Measurements from ENCODE around the gene OR51B6.

OR51B6 gene

DNA sequence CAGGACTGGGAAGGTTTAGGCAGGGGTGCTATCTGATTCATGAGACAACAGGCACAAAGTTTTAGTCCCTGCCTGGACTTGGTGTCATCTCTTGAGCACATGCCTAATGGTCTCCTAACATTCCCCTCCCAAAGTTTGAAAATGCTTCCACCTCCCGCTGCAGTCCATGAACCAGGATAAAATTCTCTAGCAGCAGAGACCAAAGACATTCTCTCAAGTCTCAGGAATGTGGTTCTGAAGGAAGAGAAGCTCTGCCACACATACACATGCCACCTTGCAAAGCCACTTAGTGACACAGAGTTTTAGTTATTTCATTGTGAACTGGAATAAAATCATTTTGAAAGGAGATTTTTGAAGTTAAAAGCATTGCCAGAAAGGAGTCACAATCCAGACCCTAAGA is 15.5 kb downstream of the OR51B6 start:
- Histone ChIP-seq H3K9me3 (ENCODE audit: control insufficient read depth in 1 of 2, low read length in 2 of 2) (no peaks in the 10 kb centered on the region), H3K36me3 (ENCODE audit: control insufficient read depth in 1 of 2, insufficient read depth in 2 of 2, low read length in 2 of 2) (no peaks in the 10 kb centered on the region), H3K4me1 (ENCODE audit: control insufficient read depth in 1 of 2, insufficient read depth in 2 of 2, low read length in 2 of 2) (no peaks in the 10 kb centered on the region), H3K27ac (ENCODE audit: low read length) (no peak overlapping the region), H3K27me3 (ENCODE audit: low read depth, low read length) (no peaks in the 10 kb centered on the region), H3K4me3 (ENCODE audit: low read depth in 1 of 2, low read length in 2 of 2) (no peak overlapping the region)

GRCh38 chr11:5367448-5368074 is 16.3 kb downstream of the OR51B6 start:
- H3K36me3 ChIP-seq (ENCODE audit: control insufficient read depth in 1 of 2, insufficient read depth in 2 of 2, low read length in 2 of 2) = no peaks in the 10 kb centered on the region
- H3K4me3 ChIP-seq (ENCODE audit: low read depth in 1 of 2, low read length in 2 of 2) = no peak overlapping the region
- no peak overlapping the region for H3K27ac ChIP-seq (ENCODE audit: low read length)
- H3K9me3 ChIP-seq (ENCODE audit: control insufficient read depth in 1 of 2, low read length in 2 of 2) = no peaks in the 10 kb centered on the region
- no peaks in the 10 kb centered on the region for H3K4me1 ChIP-seq (ENCODE audit: control insufficient read depth in 1 of 2, insufficient read depth in 2 of 2, low read length in 2 of 2)
- no peaks in the 10 kb centered on the region for H3K27me3 ChIP-seq (ENCODE audit: low read depth, low read length)

- Histone ChIP-seq H3K4me1 (ENCODE audit: control insufficient read depth in 1 of 2, insufficient read depth in 2 of 2, low read length in 2 of 2) (no peaks in the 10 kb centered on the region), H3K27ac (ENCODE audit: low read length) (no peak overlapping the region), H3K4me3 (ENCODE audit: low read depth in 1 of 2, low read length in 2 of 2) (no peak overlapping the region), H3K9me3 (ENCODE audit: control insufficient read depth in 1 of 2, low read length in 2 of 2) (no peaks in the 10 kb centered on the region), H3K36me3 (ENCODE audit: control insufficient read depth in 1 of 2, insufficient read depth in 2 of 2, low read length in 2 of 2) (no peaks in the 10 kb centered on the region), H3K27me3 (ENCODE audit: low read depth, low read length) (no peaks in the 10 kb centered on the region)
These were observed 17.3 kb downstream of the OR51B6 start for GRCh38 chr11:5368502-5369043.

DNA sequence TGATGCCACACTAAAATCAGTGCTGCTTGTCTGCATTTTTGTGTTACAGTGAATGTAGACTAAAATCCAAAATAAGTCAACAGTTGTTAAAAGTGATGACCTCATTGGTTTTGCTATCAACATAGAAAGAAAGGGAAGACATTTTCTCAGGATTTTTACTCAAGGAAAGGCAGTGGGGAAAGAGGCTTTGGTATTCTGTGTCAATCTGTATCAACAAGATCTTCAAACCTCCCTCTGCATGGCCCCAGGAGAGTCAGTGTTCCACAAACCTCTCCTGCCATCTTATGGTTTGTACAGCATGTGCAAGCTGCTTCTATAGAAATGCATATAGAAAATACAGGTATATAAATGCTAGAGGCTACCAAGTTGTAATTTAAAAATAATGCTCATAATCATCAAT is 18.5 kb downstream of the OR51B6 start:
- Histone ChIP-seq H3K4me1 (ENCODE audit: control insufficient read depth in 1 of 2, insufficient read depth in 2 of 2, low read length in 2 of 2) (no peaks in the 10 kb centered on the region), H3K36me3 (ENCODE audit: control insufficient read depth in 1 of 2, insufficient read depth in 2 of 2, low read length in 2 of 2) (no peaks in the 10 kb centered on the region), H3K4me3 (ENCODE audit: low read depth in 1 of 2, low read length in 2 of 2) (no peak overlapping the region), H3K27ac (ENCODE audit: low read length) (no peak overlapping the region), H3K9me3 (ENCODE audit: control insufficient read depth in 1 of 2, low read length in 2 of 2) (no peaks in the 10 kb centered on the region), H3K27me3 (ENCODE audit: low read depth, low read length) (no peaks in the 10 kb centered on the region)

- no peaks in the 10 kb centered on the region for H3K9me3 ChIP-seq (ENCODE audit: control insufficient read depth in 1 of 2, low read length in 2 of 2)
- H3K27ac ChIP-seq (ENCODE audit: low read length) = no peak overlapping the region
- H3K4me1 ChIP-seq (ENCODE audit: control insufficient read depth in 1 of 2, insufficient read depth in 2 of 2, low read length in 2 of 2) = no peaks in the 10 kb centered on the region
- no peaks in the 10 kb centered on the region for H3K36me3 ChIP-seq (ENCODE audit: control insufficient read depth in 1 of 2, insufficient read depth in 2 of 2, low read length in 2 of 2)
- no peak overlapping the region for H3K4me3 ChIP-seq (ENCODE audit: low read depth in 1 of 2, low read length in 2 of 2)
- H3K27me3 ChIP-seq (ENCODE audit: low read depth, low read length) = no peaks in the 10 kb centered on the region
These were observed 29.5 kb downstream of the OR51B6 start for GRCh38 chr11:5380740-5381342.

GRCh38 chr11:5383576-5383975 is 32.3 kb downstream of the OR51B6 start, which contains the start of gene OR51M1:
OR51M1 (plus strand) TSS chr11:5383812; CDS start chr11:5389399, 5,587 bp downstream.
- Histone ChIP-seq H3K4me1 (ENCODE audit: control insufficient read depth in 1 of 2, insufficient read depth in 2 of 2, low read length in 2 of 2) (no peaks in the 10 kb centered on the region), H3K4me3 (ENCODE audit: low read depth in 1 of 2, low read length in 2 of 2) (no peak within 1 kb of the TSS), H3K36me3 (ENCODE audit: control insufficient read depth in 1 of 2, insufficient read depth in 2 of 2, low read length in 2 of 2) (no peaks in the 10 kb centered on the region), H3K27me3 (ENCODE audit: low read depth, low read length) (no peaks in the 10 kb centered on the region), H3K9me3 (ENCODE audit: control insufficient read depth in 1 of 2, low read length in 2 of 2) (no peaks in the 10 kb centered on the region), H3K27ac (ENCODE audit: low read length) (no peak within 1 kb of the TSS)

DNA sequence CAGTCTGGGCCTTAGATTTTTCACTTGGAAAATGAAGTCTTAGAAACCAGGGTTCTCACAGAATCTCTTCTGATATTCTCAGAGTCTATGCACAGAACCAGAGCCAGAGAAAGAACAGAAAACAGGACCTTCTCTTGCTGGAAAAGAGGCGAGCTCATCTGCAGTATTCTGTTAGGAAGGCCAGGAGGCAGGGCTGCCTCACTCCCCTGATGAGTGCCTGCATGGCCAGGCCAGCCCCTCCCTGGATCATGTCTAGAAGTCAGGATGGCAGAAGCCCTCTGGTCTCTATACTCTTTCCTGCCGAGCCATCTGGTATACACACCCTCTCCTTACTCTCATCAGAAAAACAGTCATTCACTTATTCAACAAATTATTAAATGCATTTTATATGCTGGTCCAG is 33.0 kb downstream of the OR51B6 start:
- H3K27me3 ChIP-seq (ENCODE audit: low read depth, low read length) = no peaks in the 10 kb centered on the region
- H3K27ac ChIP-seq (ENCODE audit: low read length) = no peak overlapping the region
- no peak overlapping the region for H3K4me3 ChIP-seq (ENCODE audit: low read depth in 1 of 2, low read length in 2 of 2)
- H3K9me3 ChIP-seq (ENCODE audit: control insufficient read depth in 1 of 2, low read length in 2 of 2) = no peaks in the 10 kb centered on the region
- H3K4me1 ChIP-seq (ENCODE audit: control insufficient read depth in 1 of 2, insufficient read depth in 2 of 2, low read length in 2 of 2) = no peaks in the 10 kb centered on the region
- no peaks in the 10 kb centered on the region for H3K36me3 ChIP-seq (ENCODE audit: control insufficient read depth in 1 of 2, insufficient read depth in 2 of 2, low read length in 2 of 2)

DNA sequence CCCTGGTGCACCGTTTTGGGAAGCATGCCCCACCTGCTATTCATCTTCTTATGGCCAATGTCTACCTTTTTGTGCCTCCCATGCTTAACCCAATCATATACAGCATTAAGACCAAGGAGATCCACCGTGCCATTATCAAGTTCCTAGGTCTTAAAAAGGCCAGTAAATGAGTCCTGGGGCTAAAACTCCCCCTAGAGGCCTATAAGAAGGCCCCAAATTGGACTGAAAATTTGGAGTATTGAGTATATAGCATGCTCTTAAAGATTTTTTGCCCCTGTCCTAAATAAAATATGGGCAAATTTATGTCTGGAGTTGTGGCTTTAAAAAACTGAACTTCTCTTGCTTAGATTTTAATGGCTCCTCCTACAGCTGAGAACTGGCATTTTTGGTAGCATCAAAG is 38.9 kb downstream of the OR51B6 start:
- H3K4me3 ChIP-seq (ENCODE audit: low read depth in 1 of 2, low read length in 2 of 2) = no peak overlapping the region
- H3K27ac ChIP-seq (ENCODE audit: low read length) = no peak overlapping the region
- H3K36me3 ChIP-seq (ENCODE audit: control insufficient read depth in 1 of 2, insufficient read depth in 2 of 2, low read length in 2 of 2) = no peaks in the 10 kb centered on the region
- no peaks in the 10 kb centered on the region for H3K27me3 ChIP-seq (ENCODE audit: low read depth, low read length)
- H3K9me3 ChIP-seq (ENCODE audit: control insufficient read depth in 1 of 2, low read length in 2 of 2) = no peaks in the 10 kb centered on the region
- no peaks in the 10 kb centered on the region for H3K4me1 ChIP-seq (ENCODE audit: control insufficient read depth in 1 of 2, insufficient read depth in 2 of 2, low read length in 2 of 2)

DNA sequence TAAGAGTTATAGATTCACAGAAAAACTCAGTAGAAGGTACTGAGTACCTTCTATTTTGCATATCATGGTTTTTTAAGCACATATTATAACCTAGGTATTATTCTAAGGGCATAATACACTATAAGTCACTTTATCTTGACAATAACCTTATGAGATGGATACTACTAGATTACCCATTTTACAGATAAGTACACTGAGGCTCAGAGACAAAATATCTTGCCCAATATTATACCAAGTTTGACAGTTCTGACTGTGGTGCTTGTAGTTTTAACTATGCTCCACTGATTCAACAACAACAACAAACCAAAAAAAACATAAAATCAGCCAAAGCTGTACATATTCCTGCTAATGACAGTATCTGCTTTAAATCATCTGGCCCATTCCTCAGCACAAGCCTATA is 42.8 kb downstream of the OR51B6 start:
- no peaks in the 10 kb centered on the region for H3K36me3 ChIP-seq (ENCODE audit: control insufficient read depth in 1 of 2, insufficient read depth in 2 of 2, low read length in 2 of 2)
- no peaks in the 10 kb centered on the region for H3K27me3 ChIP-seq (ENCODE audit: low read depth, low read length)
- H3K4me1 ChIP-seq (ENCODE audit: control insufficient read depth in 1 of 2, insufficient read depth in 2 of 2, low read length in 2 of 2) = no peaks in the 10 kb centered on the region
- no peak overlapping the region for H3K4me3 ChIP-seq (ENCODE audit: low read depth in 1 of 2, low read length in 2 of 2)
- no peak overlapping the region for H3K27ac ChIP-seq (ENCODE audit: low read length)
- H3K9me3 ChIP-seq (ENCODE audit: control insufficient read depth in 1 of 2, low read length in 2 of 2) = no peaks in the 10 kb centered on the region

DNA sequence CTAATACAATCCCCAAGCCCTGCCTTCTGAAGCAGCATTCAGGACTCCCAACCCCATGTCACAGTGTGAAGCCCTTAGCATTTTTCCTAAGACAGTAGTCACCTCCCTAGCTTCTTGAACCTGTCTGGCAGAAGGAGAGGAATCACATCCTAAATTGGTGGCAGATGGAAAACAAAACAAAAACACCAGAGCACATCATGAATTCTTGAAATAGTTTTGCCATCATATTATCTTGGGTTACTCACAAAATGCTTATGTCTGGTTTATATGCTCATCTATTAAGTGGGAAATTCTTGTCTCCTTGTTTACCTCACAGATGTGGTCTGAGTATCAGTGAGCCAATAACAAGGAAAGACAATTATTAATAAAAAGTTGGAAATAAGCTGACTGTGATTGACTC is 47.6 kb downstream of the OR51B6 start:
- H3K27me3 ChIP-seq (ENCODE audit: low read depth, low read length) = no peaks in the 10 kb centered on the region
- H3K36me3 ChIP-seq (ENCODE audit: control insufficient read depth in 1 of 2, insufficient read depth in 2 of 2, low read length in 2 of 2) = no peaks in the 10 kb centered on the region
- no peaks in the 10 kb centered on the region for H3K9me3 ChIP-seq (ENCODE audit: control insufficient read depth in 1 of 2, low read length in 2 of 2)
- no peak overlapping the region for H3K4me3 ChIP-seq (ENCODE audit: low read depth in 1 of 2, low read length in 2 of 2)
- H3K4me1 ChIP-seq (ENCODE audit: control insufficient read depth in 1 of 2, insufficient read depth in 2 of 2, low read length in 2 of 2) = no peaks in the 10 kb centered on the region
- no peak overlapping the region for H3K27ac ChIP-seq (ENCODE audit: low read length)

All from muscle layer of duodenum (tissue), 2 donors.